ENCODE data around the gene DPP6.

DNA sequence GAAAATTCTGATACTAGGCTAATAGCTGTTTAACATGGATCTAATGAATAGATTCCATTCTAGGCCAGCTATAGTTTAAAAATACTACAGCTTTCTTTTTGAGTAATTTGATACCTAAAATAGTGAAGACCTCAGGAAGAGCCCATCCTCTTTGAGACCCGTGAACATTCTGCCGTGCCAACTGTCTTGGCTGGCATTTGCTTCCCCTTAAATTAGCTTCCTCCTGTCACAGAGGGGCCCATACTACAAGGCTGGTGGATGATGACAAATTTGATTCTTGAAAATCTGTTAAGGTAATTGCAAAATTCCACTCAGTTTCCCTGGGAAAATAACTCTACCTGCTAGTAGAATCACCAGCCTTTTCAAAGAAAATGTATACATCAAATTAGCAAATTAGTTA, 385.0 kb downstream of the DPP6 start:
- TF ChIP-seq, protein P1, sequence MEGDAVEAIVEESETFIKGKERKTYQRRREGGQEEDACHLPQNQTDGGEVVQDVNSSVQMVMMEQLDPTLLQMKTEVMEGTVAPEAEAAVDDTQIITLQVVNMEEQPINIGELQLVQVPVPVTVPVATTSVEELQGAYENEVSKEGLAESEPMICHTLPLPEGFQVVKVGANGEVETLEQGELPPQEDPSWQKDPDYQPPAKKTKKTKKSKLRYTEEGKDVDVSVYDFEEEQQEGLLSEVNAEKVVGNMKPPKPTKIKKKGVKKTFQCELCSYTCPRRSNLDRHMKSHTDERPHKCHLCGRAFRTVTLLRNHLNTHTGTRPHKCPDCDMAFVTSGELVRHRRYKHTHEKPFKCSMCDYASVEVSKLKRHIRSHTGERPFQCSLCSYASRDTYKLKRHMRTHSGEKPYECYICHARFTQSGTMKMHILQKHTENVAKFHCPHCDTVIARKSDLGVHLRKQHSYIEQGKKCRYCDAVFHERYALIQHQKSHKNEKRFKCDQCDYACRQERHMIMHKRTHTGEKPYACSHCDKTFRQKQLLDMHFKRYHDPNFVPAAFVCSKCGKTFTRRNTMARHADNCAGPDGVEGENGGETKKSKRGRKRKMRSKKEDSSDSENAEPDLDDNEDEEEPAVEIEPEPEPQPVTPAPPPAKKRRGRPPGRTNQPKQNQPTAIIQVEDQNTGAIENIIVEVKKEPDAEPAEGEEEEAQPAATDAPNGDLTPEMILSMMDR (IDR thresholded peaks at IDR 0.05) = no peak
- TF ChIP-seq POLR2A (IDR thresholded peaks at IDR 0.05) = no peak
